Measurements from ENCODE around the gene SIMC1. TPM values are rescaled to one million over a fixed set of nuclear protein-coding genes. Genes with fewer than 3 reads are reported as not detected.

SIMC1 gene
- total RNA-seq, 1 donor from 2014 or later: 11.6 TPM

- DNase-seq: peak; percentile 18
These were observed 127.4 kb downstream of the SIMC1 start, which contains the start of gene ARL10 for GRCh38 chr5:176365351-176366231. ARL10 (plus strand) TSS chr5:176365487; CDS start chr5:176365564, 77 bp downstream.

- DNase-seq: no peak
These were observed 128.1 kb downstream of the SIMC1 start for GRCh38 chr5:176366232-176366894.

GRCh38 chr5:176368726-176369125 is 130.5 kb downstream of the SIMC1 start:
- DNase-seq: no peak

GRCh38 chr5:176369934-176370711 is 131.9 kb downstream of the SIMC1 start:
- DNase-seq: no peak

GRCh38 chr5:176371621-176372539 is 133.7 kb downstream of the SIMC1 start:
- DNase-seq: no peak

- no peak for DNase-seq
These were observed 135.0 kb downstream of the SIMC1 start for GRCh38 chr5:176373100-176373818.

GRCh38 chr5:176379881-176380280 is 141.7 kb downstream of the SIMC1 start:
- no peak for DNase-seq

GRCh38 chr5:176381423-176381822 is 143.2 kb downstream of the SIMC1 start:
- no peak for DNase-seq

- DNase-seq: no peak
These were observed 143.8 kb downstream of the SIMC1 start for GRCh38 chr5:176381979-176382378.

- no peak for DNase-seq
These were observed 144.5 kb downstream of the SIMC1 start for GRCh38 chr5:176382721-176383120.

- DNase-seq: no peak
These were observed 145.2 kb downstream of the SIMC1 start for GRCh38 chr5:176383248-176383905.

GRCh38 chr5:176383961-176384360 is 145.7 kb downstream of the SIMC1 start:
- no peak for DNase-seq

- no peak for DNase-seq
These were observed 146.2 kb downstream of the SIMC1 start for GRCh38 chr5:176384366-176384930.

GRCh38 chr5:176384991-176385390 is 146.8 kb downstream of the SIMC1 start:
- no peak for DNase-seq

- DNase-seq: no peak
These were observed 148.3 kb downstream of the SIMC1 start for GRCh38 chr5:176386491-176386890.

GRCh38 chr5:176387384-176387925 is 149.2 kb downstream of the SIMC1 start:
- DNase-seq: no peak

- DNase-seq: no peak
These were observed 149.8 kb downstream of the SIMC1 start for GRCh38 chr5:176388003-176388443.

GRCh38 chr5:176388444-176389134 is 150.4 kb downstream of the SIMC1 start, which contains the start of the genes HIGD2A and NOP16:
HIGD2A (plus strand) TSS chr5:176388751; CDS start chr5:176388820, 69 bp downstream.
NOP16 (minus strand) TSS chr5:176388598; CDS start chr5:176388539, 59 bp downstream.
- DNase-seq: peak; percentile 99
